ENCODE data around the gene BTBD19. TPM values are rescaled to one million over a fixed set of nuclear protein-coding genes. Genes with fewer than 3 reads are reported as not detected.

The BTBD19 gene
- polyA plus RNA-seq, 2 of the 4 experiments (the other 2 are of a cell fraction): 4.7 to 7.4 TPM

DNA sequence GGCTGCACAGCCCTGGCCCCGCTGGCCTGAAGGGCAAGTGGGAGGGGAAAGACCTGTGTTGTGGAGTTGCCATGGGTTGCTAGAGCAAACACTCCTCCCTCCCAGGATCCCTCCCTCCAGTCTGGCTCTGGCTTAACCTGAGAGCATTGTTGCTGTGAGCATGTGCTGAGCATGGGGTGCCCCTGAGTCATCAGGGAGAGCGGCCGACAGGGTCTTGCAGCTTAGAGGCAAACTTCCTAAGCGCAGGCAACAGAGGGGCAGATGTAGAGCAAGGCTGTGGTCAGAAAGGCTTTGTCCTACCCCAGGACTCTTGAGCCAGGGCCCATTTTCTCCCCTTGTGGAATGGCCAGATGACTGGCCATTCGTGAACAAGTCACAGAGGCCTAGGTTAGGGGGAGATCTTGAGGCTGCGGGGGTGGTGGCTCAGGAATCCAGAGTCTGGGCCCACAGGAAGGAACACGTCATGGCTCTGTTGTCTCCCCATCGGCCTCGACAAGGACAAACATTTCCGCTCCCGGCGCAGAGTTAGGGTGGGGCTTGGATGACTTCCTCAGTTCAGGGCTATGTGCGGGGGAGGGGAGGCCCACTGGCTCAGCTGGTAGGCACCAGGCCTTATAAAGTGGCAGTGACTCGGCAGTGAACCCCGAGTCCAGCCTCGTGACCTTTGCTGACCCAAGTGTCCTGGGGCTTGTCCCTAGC is 810 bp upstream of the BTBD19 start (continued):
- TF ChIP-seq PBX3 (IDR thresholded peaks at IDR 0.05): peak; percentile 74
- no peak for TF ChIP-seq RNF2 (IDR thresholded peaks at IDR 0.05; ENCODE audit: borderline replicate concordance, low read depth)
- no peak for TF ChIP-seq HMGXB4 (CRISPR knock-in tag; IDR thresholded peaks at IDR 0.05; ENCODE audit: borderline replicate concordance)
- no peak for TF ChIP-seq NR3C1 (IDR thresholded peaks at IDR 0.05)
- peak; percentile 54; the same call in 1 of the 2 replicates for TF ChIP-seq MYC (IDR thresholded peaks at IDR 0.05; ENCODE audit: borderline replicate concordance, low read length)
- TF ChIP-seq RARB (CRISPR knock-in tag; IDR thresholded peaks at IDR 0.05): 0 out of 2 replicates have a peak, but pooled peaks have one; percentile 13
- TF ChIP-seq EP300 (IDR thresholded peaks at IDR 0.05): peak in 1 of 2 experiments; percentile 64; a peak in 2 of 5 replicates
- peak; percentile 72; the same call in 1 of the 2 replicates for TF ChIP-seq EHF (CRISPR knock-in tag; IDR thresholded peaks at IDR 0.05)
- peak; percentile 88 for TF ChIP-seq E2F6 (IDR thresholded peaks at IDR 0.05; ENCODE audit: borderline replicate concordance, low read depth)
- peak; percentile 73 for TF ChIP-seq ATOH8 (CRISPR knock-in tag; IDR thresholded peaks at IDR 0.05; ENCODE audit: low read depth)
- TF ChIP-seq HEYL (CRISPR knock-in tag; IDR thresholded peaks at IDR 0.05): no peak
- TF ChIP-seq KDM1A (IDR thresholded peaks at IDR 0.05; ENCODE audit: low read depth): no peak
- TF ChIP-seq BCL3 (IDR thresholded peaks at IDR 0.05): no peak
- no peak for TF ChIP-seq EHMT2 (IDR thresholded peaks at IDR 0.05; ENCODE audit: low read depth)
- TF ChIP-seq SREBF2 (IDR thresholded peaks at IDR 0.05): no peak
- peak; percentile 94 for TF ChIP-seq RFX5 (IDR thresholded peaks at IDR 0.05)
- no peak; the same call in 1 of the 2 replicates for TF ChIP-seq POLR2A (IDR thresholded peaks at IDR 0.05; ENCODE audit: low read length)
- TF ChIP-seq SMC3 (IDR thresholded peaks at IDR 0.05): no peak
- TF ChIP-seq ELK1 (IDR thresholded peaks at IDR 0.05; ENCODE audit: low read depth, low read length): no peak
- no peak for TF ChIP-seq BHLHE40 (IDR thresholded peaks at IDR 0.05; ENCODE audit: low read depth, low read length)
- TF ChIP-seq ESRRA (IDR thresholded peaks at IDR 0.05; ENCODE audit: borderline replicate concordance, low read length): peak; percentile 72; the same call in 1 of the 2 replicates
- no peak for TF ChIP-seq RCOR1 (IDR thresholded peaks at IDR 0.05; ENCODE audit: low read depth, low read length)
